Natural killer cell treated with Interleukin-12 subunit alpha and Interleukin-12 subunit beta and Interleukin-15 and Interleukin-18, amount 100 ng/mL, for 72 hours (primary cell): ENCODE results near the gene HEY2. TPM values are rescaled to one million over a fixed set of nuclear protein-coding genes. Genes with fewer than 3 reads are reported as not detected.
"Not testable (repeated sequence)": the region's sequence is repeated elsewhere in the genome, so short reads cannot be mapped to it uniquely, and the experiment has no call there.

ENCODE experiments used
- ATAC-seq, 2 donors: fragments of 150-1000 bp; cut with Tn5 transposase in 1 of 2; sonication (Bioruptor Pico), chemical (Tn5 transposase) in 1 of 2; 2 replicates each; pipeline ENCODE4 v1.10.0; 2021
- DNase-seq: peaks from one replicate; pipeline ENCODE4 v3.0.0; 2022; ENCODE audit warnings: low spot score
- H3K27ac Mint-ChIP-seq, 2 donors: 1 replicate in 1 of 2; 2 replicates in 1 of 2; pipeline ENCODE4 v1.8.0; 2022; ENCODE audit warnings: mixed read lengths in 2 of 2, mild to moderate bottlenecking in 1 of 2, moderate library complexity in 1 of 2
- H3K27me3 Mint-ChIP-seq, 2 donors: 1 replicate in 1 of 2; 2 replicates in 1 of 2; pipeline ENCODE4 v1.8.0; 2022; ENCODE audit warnings: mixed read lengths in 2 of 2
- H3K36me3 Mint-ChIP-seq: one replicate; pipeline ENCODE4 v1.8.0; 2022; ENCODE audit warnings: mixed read lengths
- H3K4me1 Mint-ChIP-seq, 2 donors: 1 replicate in 1 of 2; 2 replicates in 1 of 2; pipeline ENCODE4 v1.8.0; 2022; ENCODE audit warnings: low read depth in 2 of 2, mixed read lengths in 2 of 2, mild to moderate bottlenecking in 1 of 2
- H3K4me3 Mint-ChIP-seq: one replicate; pipeline ENCODE4 v1.8.0; 2022; ENCODE audit warnings: mixed read lengths
- H3K9me3 Mint-ChIP-seq: 2 replicates; pipeline ENCODE4 v1.8.0; 2022; ENCODE audit warnings: mixed read lengths
- total RNA-seq, 2 donors: library from RNA; stranded (reverse); gene quantifications; one replicate each; pipeline ENCODE4 v1.2.3, GENCODE V29; 2022

Gene HEY2
- total RNA-seq = under 1 TPM in 1 of 2 donors, not detected in 1; 0.10 TPM

DNA sequence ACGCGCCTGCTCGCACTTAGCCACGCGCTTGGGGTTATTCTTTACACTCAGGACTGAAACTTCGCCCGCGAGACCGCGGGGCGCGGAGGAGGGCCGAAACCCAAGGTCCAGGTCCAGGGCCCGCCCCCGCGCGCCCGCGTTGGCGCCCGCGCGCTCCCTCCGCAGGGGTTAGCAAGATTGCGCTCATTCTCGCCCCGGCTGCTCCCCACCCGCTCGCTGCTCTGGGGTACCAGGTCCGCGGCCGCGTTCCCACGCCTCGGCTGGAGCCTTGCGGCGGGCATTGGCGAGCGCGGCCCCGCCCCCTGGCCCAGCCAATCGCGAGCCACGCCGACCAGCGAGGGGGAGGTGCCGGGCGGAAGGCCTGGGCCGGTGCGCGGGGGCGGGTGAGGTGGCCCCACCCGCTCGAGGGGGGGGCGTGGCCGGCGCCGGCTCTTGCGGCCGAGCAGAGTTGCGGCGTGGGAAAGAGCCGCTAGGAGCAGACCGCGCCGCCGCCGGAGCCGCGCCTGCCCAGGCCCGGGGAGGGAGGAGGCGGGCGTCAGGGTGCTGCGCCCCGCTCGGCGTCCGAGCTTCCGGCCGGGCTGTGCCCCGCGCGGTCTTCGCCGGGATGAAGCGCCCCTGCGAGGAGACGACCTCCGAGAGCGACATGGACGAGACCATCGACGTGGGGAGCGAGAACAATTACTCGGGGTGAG lies at the start of gene HEY2:
Gene HEY2, plus strand, starts transcription at position 460 of the 692 bp plus-strand sequence. Its CDS starts 145 bp downstream, at position 605.
- no peaks in the 10 kb centered on the region for H3K9me3 Mint-ChIP-seq
- H3K36me3 Mint-ChIP-seq = no peaks in the 10 kb centered on the region
- DNase-seq = peak; percentile 97
- H3K4me3 Mint-ChIP-seq = peak within 1 kb of the TSS; percentile 94
- H3K27me3 Mint-ChIP-seq = peaks cover 21 to 45% of the 10 kb centered on the region in 2 donors
- H3K27ac Mint-ChIP-seq = peak within 1 kb of the TSS; percentile 59 to 80
- peaks cover 29 to 36% of the 10 kb centered on the region in 2 donors for H3K4me1 Mint-ChIP-seq
- peak; percentile 96 for ATAC-seq

DNA sequence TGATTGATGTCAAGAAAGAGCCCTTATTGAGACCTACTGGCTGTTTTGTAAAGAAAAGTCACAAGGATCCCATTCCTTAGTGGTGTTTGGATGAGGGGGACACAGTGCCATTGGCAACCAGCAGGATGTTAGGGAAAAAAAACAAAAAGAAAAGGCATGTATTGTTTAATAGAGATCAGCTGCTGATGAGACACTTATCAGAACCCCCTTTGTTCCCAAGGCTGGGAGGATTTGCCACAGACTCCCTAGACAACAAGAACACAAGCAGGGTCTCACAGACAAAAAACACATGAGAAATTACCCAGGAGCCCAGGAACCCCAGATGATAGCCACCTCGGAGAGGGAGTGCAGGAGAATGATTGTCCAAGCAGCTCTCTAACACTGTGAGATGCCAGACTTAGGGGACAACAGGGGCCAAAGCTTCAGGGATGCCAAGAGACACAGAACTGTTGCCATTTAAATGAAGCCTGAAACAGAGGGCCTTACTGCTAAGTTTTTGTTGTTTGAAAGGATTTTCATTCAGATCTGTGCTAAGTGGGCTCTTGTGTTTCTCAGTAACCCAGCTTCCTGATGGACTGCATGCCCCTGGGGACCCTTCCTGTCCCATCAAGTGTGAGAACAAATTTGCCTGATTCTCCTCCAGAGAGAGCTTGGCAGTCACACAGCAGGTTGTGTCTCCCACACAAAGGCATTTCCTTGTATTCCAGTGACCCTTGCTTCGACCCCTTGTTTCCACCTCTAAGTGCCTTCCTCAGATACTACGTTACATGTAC lies 48.7 kb upstream of the HEY2 start:
- Mint-ChIP-seq H3K27ac (no peak overlapping the region), H3K36me3 (no peaks in the 10 kb centered on the region), H3K4me3 (no peak overlapping the region), H3K4me1 (no peaks in the 10 kb centered on the region), H3K9me3 (no peaks in the 10 kb centered on the region), H3K27me3 (peaks cover 20 to 36% of the 10 kb centered on the region in 2 donors)
- ATAC-seq (no peak), DNase-seq (no peak)

DNA sequence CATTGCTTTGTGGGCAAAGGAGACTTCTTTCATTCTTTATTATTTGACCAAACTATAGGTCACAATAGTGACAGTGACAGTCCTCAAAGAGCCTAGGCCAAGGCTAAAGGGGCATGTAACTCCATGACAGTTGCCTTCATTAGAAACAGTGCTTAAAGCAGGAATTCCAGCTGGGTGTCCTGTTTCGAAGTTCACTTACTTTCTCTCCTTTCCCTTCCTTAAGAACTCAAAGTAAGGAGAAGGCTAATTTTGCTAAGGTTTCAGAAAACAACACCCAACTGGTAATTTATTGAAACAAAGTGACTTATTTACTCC lies 48.1 kb upstream of the HEY2 start:
- Mint-ChIP-seq H3K9me3 (no peaks in the 10 kb centered on the region), H3K27ac (no peak overlapping the region), H3K4me3 (no peak overlapping the region), H3K27me3 (peaks cover 22 to 36% of the 10 kb centered on the region in 2 donors), H3K4me1 (no peaks in the 10 kb centered on the region), H3K36me3 (no peaks in the 10 kb centered on the region)
- no peak for DNase-seq
- no peak for ATAC-seq

DNA sequence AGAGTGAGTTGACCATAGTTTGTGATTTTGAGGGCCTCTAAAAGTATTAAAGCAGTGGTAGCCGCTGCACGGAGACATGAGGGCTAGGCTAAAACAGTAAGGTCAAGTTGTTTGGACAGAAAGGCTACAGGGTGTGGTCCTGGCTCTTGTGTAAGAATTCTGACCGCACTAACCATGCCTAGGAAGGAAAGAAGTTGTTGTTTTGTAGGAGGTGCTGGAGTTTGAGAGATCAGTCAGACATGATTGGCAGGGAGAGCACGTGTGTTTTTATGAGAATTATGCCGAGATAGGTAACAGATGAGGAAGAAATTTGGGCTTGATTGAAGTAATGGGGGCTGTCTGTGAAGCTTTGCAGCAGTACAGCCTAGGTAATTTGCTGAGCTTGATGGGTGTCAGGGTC lies 45.5 kb upstream of the HEY2 start:
- ATAC-seq, DNase-seq, H3K27ac Mint-ChIP-seq, H3K9me3 Mint-ChIP-seq, H3K4me3 Mint-ChIP-seq, H3K36me3 Mint-ChIP-seq, H3K4me1 Mint-ChIP-seq: not testable (repeated sequence)
- peaks cover 16 to 35% of the 10 kb centered on the region in 2 donors for H3K27me3 Mint-ChIP-seq

DNA sequence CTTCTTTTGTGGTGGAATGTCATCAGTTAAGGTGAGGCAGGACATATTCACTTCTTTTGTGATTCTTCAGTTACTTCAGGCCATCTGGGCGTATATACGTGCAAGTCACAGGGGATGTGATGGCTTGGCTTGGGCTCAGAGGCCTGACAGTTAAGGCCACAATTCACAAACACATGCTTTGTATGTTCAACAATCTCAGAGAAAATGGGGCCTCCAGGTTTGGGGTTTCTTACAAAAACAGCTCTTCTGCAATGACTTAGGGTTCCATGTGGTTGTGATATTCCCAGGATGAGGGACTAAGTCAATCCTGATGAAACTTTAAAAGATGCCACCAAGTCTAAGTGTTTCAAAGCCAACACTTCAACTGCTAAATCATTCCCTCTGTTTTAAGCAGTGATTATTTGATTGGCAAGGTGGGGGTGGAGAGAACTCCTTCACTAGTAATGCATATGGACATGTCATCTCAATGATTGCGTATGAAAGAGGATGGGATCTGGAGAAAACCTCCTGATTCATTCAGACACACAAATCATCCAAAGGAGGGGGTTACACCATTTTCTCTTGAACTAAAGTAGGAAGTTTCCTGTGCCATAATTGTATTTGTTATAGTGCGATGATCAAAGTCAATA lies 41.7 kb upstream of the HEY2 start:
- H3K27ac Mint-ChIP-seq = no peak overlapping the region
- peaks cover 4% of the 10 kb centered on the region for H3K36me3 Mint-ChIP-seq
- ATAC-seq (no peak), DNase-seq (no peak)
- H3K27me3 Mint-ChIP-seq = peaks cover 16 to 33% of the 10 kb centered on the region in 2 donors
- no peaks in the 10 kb centered on the region for H3K4me1 Mint-ChIP-seq
- H3K4me3 Mint-ChIP-seq = no peak overlapping the region
- H3K9me3 Mint-ChIP-seq = no peaks in the 10 kb centered on the region

DNA sequence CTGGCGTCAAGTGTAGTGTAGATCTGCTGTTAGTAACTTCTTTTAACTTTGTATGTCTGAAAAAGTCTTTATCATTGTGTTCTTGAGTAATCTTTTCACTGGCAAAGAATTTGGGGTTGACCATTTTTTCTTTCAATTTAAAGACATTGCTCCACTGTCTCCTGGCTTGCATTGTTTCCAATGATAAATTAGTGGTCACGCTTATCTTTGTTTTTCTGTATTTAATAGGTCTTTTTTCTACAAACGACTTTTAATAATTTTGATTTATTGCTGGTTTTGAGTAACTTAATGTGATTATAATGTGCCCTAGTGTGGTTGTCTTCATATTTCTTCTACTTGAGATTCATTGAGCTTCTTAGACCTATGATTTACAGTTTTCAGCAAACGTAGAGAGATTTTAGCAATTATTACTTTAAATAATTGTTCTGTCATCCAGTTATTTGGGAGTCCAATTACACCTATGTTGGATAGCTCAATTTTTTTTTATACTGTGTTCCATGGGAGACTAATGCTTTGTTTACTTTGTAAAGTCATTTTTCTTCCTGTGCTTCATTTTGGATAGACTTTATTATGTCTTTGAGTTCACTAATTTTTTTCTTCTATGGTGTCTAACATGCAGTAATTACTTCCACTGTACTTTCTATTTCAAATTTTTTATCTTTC lies 38.3 kb upstream of the HEY2 start:
- DNase-seq = no peak
- Mint-ChIP-seq H3K9me3 (no peaks in the 10 kb centered on the region), H3K36me3 (peaks cover 4% of the 10 kb centered on the region), H3K27ac (no peak overlapping the region), H3K27me3 (peaks cover 22 to 29% of the 10 kb centered on the region in 2 donors), H3K4me3 (no peak overlapping the region), H3K4me1 (peaks cover 0 to 6% of the 10 kb centered on the region in 2 donors)
- no peak for ATAC-seq

DNA sequence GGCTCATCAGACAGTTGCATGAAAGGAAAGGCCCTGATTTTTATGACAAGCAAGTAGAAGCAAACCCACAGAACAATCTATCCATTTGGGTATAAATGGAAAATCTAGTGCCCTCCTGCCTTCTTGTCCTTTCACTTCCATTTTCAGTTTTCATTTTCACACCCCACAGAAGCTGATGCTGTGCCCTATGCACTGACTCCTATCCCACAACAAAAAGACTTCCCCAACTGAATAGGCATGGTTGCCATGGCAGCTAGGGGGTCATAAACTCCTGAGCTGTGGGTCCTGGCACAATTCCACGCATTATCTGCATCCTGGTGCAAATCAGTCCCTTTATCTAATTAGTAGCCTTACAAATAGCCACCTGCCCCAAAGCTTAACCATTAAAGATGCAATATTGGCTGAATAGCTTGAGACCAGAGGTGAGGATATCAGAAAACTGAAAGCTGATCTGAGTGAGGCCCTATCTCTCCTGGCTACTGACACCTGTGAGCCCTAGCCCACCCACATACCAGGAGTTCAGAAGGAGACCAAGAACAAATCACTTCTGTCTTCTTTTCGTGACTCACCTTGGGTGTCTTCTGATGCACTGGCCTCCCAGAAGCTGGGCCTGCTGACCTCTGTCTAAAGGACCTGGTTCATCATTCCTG lies 34.9 kb upstream of the HEY2 start:
- H3K9me3 Mint-ChIP-seq = no peaks in the 10 kb centered on the region
- H3K4me1 Mint-ChIP-seq = peaks cover 0 to 6% of the 10 kb centered on the region in 2 donors
- peaks cover 4% of the 10 kb centered on the region for H3K36me3 Mint-ChIP-seq
- H3K27me3 Mint-ChIP-seq = peaks cover 15 to 21% of the 10 kb centered on the region in 2 donors
- no peak overlapping the region for H3K4me3 Mint-ChIP-seq
- ATAC-seq (peak in 1 of 2 donors; percentile 69), DNase-seq (no peak)
- no peak overlapping the region for H3K27ac Mint-ChIP-seq

DNA sequence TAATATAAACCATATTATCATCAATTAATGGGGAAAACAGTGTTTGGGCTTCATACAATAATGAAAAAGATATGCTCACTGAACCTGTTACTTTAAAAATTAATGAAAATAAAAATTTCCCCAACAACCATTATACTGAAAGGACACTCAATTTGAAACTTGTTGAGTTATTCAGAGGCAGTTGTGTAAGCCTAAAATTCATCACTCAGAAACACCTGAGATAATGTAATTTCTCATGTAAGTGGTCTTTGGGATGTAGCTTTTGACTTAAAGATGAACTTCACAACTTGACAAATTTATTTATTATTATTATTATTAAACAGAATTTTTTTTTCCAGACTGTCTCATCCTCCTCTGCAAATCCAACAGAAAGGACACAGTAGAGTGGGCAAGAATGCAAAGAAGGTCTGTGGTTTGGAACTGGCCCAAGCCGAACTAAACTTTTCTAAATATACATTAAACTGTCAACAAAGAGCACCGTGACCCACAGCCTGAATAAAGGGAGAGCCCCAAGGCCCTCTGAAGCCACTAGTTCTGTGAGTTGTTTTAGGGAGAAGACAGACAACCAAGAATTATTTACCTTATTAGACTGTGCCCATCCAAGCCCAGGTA lies 32.2 kb upstream of the HEY2 start:
- ATAC-seq (no peak), DNase-seq (no peak)
- Mint-ChIP-seq H3K9me3 (no peaks in the 10 kb centered on the region), H3K27me3 (peaks cover 8 to 19% of the 10 kb centered on the region in 2 donors), H3K36me3 (no peaks in the 10 kb centered on the region), H3K27ac (no peak overlapping the region), H3K4me3 (no peak overlapping the region), H3K4me1 (peaks cover 0 to 6% of the 10 kb centered on the region in 2 donors)

DNA sequence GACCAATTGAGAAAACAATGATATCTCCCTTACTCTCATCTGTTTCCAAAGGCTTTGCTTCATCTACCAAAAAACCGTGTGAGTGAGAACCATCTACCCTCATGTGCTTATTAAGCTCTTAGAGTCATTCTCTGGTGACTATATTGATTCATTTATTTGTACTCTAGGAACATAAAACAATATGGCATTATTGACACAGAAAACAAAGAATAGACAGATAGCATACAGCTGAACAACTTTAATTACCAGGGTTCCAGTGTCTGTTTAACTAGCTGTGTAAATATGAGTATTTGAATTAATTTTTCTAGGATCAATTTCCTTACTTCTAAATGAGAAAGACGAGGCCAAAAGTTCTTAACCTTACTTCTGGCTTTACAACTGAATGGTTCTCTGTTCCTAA lies 31.3 kb upstream of the HEY2 start:
- Mint-ChIP-seq H3K9me3 (no peaks in the 10 kb centered on the region), H3K27me3 (peaks cover 17 to 25% of the 10 kb centered on the region in 2 donors), H3K4me3 (no peak overlapping the region), H3K36me3 (no peaks in the 10 kb centered on the region), H3K27ac (no peak overlapping the region), H3K4me1 (peaks cover 0 to 6% of the 10 kb centered on the region in 2 donors)
- no peak for ATAC-seq
- DNase-seq = no peak

DNA sequence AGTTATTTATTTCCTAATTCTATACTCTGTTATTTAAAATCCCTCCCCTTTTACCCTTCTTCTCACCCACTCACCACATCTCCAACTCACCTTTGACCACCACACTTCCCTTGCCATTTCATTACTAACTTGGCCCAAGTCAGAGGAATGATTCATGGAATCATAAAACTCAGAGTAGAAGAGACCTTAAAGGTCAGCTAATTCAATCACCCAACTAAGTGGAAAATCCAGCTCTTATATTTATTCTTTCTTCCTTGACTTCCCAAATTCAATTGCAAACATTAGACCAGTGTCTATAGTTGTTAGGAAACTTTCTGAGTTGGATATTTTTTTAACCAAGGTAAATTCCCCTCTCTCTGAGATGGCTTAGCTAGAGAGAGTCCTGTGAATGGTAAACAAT lies 26.5 kb upstream of the HEY2 start:
- Mint-ChIP-seq H3K4me3 (no peak overlapping the region), H3K36me3 (no peaks in the 10 kb centered on the region), H3K27ac (no peak overlapping the region), H3K27me3 (peaks cover 25 to 46% of the 10 kb centered on the region in 2 donors), H3K9me3 (no peaks in the 10 kb centered on the region), H3K4me1 (no peaks in the 10 kb centered on the region)
- DNase-seq (no peak), ATAC-seq (no peak)

DNA sequence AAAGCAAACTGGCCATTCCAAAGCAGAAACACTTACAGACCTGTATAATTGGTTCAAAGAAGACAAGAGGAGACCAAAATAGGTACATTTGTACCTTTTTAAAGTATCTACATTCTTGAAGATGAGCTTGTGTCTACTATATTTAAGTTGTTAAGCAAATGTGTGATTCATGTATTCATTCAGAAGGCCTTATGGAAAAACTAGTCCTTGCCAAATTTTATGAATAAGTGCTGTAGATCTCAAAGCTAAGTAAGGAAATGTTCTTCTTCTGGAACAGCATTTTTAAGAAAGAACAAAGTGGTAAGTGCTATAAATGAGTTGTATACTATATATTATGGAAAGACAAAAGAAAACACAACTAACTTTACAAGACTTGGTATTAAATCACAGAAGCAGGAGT lies 22.2 kb upstream of the HEY2 start:
- ATAC-seq = no peak
- Mint-ChIP-seq H3K36me3 (no peaks in the 10 kb centered on the region), H3K27ac (no peak overlapping the region), H3K27me3 (peaks cover 29 to 68% of the 10 kb centered on the region in 2 donors), H3K4me3 (no peak overlapping the region), H3K9me3 (no peaks in the 10 kb centered on the region), H3K4me1 (no peaks in the 10 kb centered on the region)
- DNase-seq = no peak

DNA sequence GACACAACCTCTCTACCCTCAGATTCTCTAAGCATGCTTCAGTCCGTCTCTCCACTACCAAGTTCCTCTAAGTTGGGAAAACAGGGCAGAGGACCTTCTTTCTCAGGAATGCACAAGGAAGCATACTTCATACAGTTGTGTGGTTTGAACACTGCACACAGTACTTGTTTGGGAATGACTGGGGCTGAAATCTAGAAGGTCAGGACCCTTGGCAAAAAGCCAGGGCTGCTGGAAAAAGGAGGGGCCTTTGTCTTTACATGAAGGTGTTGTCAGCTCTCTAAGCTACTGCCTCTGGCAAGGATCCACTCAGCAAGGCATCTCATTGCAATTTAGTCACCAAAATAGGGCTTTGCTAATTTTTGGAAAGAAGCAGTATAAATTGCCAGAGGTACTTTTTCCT lies 20.7 kb upstream of the HEY2 start:
- no peak for ATAC-seq
- Mint-ChIP-seq H3K27ac (no peak overlapping the region), H3K9me3 (no peaks in the 10 kb centered on the region), H3K4me3 (no peak overlapping the region), H3K4me1 (no peaks in the 10 kb centered on the region), H3K36me3 (no peaks in the 10 kb centered on the region), H3K27me3 (peaks cover 27 to 64% of the 10 kb centered on the region in 2 donors)
- no peak for DNase-seq

DNA sequence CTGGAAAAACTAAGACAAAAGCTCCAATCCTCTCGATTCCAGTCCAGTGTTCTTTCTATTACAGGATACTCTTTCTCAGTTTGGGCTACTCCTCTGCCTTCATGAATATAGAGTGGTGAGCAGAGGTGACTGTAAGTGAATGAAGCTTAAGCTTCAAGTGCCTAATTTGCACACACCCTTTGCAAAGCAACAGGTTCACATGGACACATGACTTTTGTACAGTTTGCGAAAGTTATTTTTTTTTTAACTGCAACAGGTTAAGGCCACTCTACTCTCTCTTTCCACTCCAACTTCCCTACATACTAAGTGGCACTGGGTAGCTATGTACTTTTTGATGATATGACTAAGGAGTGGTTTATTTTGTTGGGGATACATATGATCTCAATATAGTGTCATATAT lies 19.4 kb upstream of the HEY2 start:
- no peak for ATAC-seq
- Mint-ChIP-seq H3K27ac (no peak overlapping the region), H3K9me3 (no peaks in the 10 kb centered on the region), H3K4me1 (no peaks in the 10 kb centered on the region), H3K27me3 (peaks cover 26 to 51% of the 10 kb centered on the region in 2 donors), H3K36me3 (no peaks in the 10 kb centered on the region), H3K4me3 (no peak overlapping the region)
- no peak for DNase-seq
